Stomach smooth muscle (tissue), 2 donors: ENCODE results near the gene MGRN1.

ENCODE experiments used
- H3K27ac ChIP-seq: one replicate; pipeline ENCODE4 v1.7.0; 2013; ENCODE audit warnings: mild to moderate bottlenecking, low read length, inconsistent platforms
- H3K27me3 ChIP-seq, 2 donors: one replicate each; pipeline ENCODE4 v1.7.0; 2013; ENCODE audit warnings: low read length in 2 of 2; ENCODE audit not compliant: insufficient read depth in 2 of 2, control insufficient read depth in 1 of 2
- H3K36me3 ChIP-seq, 2 donors: one replicate each; pipeline ENCODE4 v1.7.0; 2013; ENCODE audit warnings: low read length in 2 of 2; ENCODE audit not compliant: control insufficient read depth in 2 of 2, insufficient read depth in 2 of 2
- H3K4me1 ChIP-seq: one replicate; pipeline ENCODE4 v1.7.0; 2013; ENCODE audit warnings: low read length; ENCODE audit not compliant: control insufficient read depth, insufficient read depth
- H3K4me3 ChIP-seq, 2 donors: one replicate each; pipeline ENCODE4 v1.7.0; 2013; ENCODE audit warnings: low read length in 2 of 2
- H3K9ac ChIP-seq, 2 donors: one replicate each; pipeline ENCODE4 v1.7.0; 2013; ENCODE audit warnings: low read length in 2 of 2, mild to moderate bottlenecking in 1 of 2
- H3K9me3 ChIP-seq, 2 donors: one replicate each; pipeline ENCODE4 v1.7.0; 2013; ENCODE audit warnings: low read length in 2 of 2; ENCODE audit not compliant: control insufficient read depth in 2 of 2
- donor health status: healthy.
- donor health status: Pancreatic carcinoma.

The MGRN1 gene

DNA sequence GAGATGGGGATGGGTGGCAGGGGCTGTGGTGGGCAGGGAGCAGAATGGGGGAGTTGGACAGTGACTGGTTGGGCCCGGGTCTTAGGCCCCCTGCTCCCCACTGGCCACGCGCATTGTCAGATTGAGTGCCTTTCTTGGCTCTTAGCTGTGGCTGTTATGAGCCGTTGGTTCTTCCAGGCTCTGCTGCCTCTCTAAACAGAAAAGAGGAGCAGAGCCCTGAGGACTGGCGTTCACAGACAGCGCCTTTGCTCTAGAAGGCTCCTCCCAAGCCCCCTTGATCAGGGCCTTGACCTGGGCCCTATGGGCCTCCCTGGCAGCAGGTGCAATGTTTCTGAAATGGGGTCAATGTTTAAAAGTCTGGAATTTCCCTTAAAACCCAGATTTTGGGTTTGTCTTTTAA lies 54.0 kb downstream of the MGRN1 start:
- no peaks in the 10 kb centered on the region for H3K27me3 ChIP-seq
- H3K4me1 ChIP-seq: peaks cover 5% of the 10 kb centered on the region
- no peak overlapping the region for H3K9ac ChIP-seq
- H3K27ac ChIP-seq: no peak overlapping the region
- H3K9me3 ChIP-seq: no peaks in the 10 kb centered on the region
- H3K4me3 ChIP-seq: no peak overlapping the region
- H3K36me3 ChIP-seq: peaks cover 14 to 19% of the 10 kb centered on the region in 2 donors

DNA sequence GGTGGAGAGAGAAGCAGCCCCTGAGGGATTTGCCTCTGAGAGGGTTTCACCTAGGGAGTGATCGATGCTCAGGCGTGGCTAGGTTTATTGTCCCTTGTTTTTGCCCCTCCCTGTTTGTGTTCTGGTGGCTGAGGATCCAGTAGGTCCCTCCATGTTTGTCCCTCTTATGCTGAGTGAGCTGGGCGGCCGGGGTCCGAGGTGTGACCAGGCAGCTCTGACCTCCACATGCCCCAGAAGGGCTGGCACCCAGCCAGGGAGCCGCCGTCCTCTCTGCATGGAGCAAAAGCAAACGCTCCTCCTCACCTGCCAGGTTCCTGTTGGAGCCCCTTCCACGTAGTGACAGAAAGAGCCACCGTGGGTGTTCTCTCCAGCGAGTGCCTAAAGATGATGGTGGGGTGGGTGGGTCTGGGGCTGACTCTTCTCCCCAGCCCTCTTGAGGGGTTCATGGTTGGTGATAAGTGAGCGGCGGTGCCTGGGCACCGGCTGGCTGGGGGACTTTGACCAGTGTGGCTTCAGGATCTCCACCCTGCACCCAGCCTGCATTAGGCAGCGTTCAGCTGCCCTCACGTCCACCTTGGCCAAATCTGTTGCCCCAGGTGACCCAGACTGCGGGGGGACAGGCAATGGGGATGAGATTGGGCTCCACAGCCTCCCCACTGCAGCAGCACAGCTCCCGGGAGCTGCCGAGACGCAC lies 54.7 kb downstream of the MGRN1 start:
- peaks cover 5% of the 10 kb centered on the region for H3K4me1 ChIP-seq
- H3K9me3 ChIP-seq: no peaks in the 10 kb centered on the region
- peak overlapping the region in 1 of 2 donors; percentile 52 for H3K4me3 ChIP-seq
- H3K9ac ChIP-seq: no peak overlapping the region
- H3K27me3 ChIP-seq: no peaks in the 10 kb centered on the region
- H3K27ac ChIP-seq: no peak overlapping the region
- H3K36me3 ChIP-seq: peaks cover 19 to 22% of the 10 kb centered on the region in 2 donors

DNA sequence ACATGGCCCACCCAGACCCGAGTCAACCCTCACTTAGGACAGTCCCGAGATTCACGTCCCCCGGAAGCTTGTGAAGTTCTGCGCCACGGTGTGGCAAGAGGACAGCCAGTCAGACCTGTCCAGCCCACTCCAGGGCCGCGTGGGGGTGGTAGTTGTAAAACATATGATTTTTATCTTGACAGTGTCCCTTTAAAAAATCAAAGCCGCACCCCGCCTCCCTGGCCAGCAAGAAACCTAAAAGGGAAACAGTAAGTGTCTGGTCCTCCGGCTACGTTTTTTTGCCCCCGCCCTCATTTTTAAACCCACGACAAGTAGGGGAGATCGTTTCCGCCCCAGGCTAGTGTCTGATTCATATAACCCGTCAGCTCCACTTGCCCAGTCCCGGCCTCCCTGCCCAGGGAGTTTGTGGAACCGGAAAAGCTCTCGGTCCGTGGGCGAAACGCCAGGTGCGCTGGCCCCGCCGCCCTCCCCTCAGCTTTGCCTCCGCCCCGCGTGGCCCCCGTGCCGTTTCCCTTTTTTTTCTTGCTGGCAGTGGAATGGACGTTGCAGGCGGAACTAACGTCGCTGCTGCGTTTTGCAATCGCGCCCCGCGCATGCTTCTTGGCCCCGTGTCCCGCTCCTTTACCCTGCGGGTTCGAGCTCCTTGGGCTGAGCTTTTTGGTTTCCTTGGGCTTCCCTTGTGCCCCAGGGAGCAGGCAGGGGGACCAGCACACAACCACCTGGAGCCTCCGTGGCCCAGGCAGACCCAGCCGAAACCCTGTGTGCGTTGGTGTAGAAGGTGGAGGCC lies 55.4 kb downstream of the MGRN1 start:
- Histone ChIP-seq H3K9ac (peak overlapping the region in 1 of 2 donors; percentile 15), H3K36me3 (peaks cover 20 to 26% of the 10 kb centered on the region in 2 donors), H3K4me1 (peaks cover 5% of the 10 kb centered on the region), H3K27me3 (no peaks in the 10 kb centered on the region), H3K9me3 (no peaks in the 10 kb centered on the region), H3K4me3 (peak overlapping the region in 1 of 2 donors; percentile 52), H3K27ac (peak overlapping the region; percentile 37)

DNA sequence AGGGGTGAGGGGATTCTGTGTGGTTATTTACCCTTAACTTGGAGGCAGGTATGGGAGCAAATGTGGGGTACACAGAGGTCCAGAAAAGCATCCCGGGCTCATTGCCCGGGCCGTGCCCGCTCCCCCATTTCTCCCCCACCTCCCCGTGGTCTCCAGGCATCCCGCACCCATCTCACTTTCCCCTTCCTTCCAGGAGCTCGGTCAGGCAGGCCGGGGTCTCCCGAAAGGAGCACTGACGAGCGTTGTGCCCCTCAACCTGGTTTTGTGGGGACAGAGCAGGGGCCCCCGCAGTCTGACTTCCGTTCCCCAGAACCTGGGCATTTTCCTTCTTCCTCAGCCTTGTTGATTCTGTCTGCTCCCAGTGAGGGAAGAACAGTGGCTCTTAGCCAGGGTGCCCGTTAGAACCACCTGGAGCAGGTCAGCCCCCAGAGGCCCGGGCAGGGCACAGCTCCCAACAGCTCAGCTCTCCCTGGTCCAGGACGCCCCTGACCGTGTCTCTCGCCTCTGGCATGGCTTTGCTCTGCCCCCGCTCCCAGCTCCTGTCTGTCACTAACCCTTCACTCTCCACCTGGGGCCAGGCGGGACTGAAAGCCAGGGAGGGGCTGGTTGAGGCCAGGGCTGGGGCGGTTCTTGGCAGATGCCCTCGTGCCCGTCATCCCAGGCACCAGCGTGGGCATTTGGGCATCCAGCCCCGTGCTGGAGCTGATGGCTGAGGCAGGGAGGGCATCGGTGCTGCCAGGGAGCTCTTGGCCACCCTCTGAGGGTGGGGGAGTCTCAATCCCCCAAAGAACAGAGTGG lies 56.2 kb downstream of the MGRN1 start:
- peak overlapping the region in 1 of 2 donors; percentile 40 for H3K4me3 ChIP-seq
- H3K9ac ChIP-seq: peak overlapping the region in 1 of 2 donors; percentile 15
- no peaks in the 10 kb centered on the region for H3K9me3 ChIP-seq
- H3K4me1 ChIP-seq: peaks cover 5% of the 10 kb centered on the region
- no peaks in the 10 kb centered on the region for H3K27me3 ChIP-seq
- H3K36me3 ChIP-seq: peaks cover 17 to 30% of the 10 kb centered on the region in 2 donors
- H3K27ac ChIP-seq: peak overlapping the region; percentile 37

DNA sequence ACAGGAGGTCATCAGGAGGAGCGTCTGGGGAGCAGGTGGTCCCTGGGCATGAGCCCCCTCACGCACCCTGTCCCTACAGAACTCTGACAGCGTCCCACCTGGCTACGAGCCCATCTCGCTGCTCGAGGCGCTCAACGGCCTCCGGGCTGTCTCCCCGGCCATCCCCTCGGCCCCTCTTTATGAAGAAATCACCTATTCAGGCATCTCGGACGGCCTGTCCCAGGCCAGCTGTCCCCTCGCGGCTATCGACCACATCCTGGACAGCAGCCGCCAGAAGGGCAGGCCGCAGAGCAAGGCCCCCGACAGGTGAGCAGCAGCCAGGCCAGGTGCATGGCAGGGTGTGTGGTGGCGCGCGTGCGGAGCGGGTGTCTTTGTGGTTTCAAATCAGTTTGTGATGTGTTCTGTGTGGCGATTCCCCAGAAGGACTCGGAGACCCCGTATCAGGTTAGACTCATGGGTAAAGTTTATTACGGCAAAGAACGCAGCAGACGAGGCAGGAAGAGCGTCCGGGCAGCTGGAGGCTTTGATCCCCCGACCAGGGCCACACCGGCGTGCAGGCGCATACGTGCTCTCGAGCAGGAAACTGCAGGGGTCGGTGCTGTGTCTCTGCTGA lies 57.0 kb downstream of the MGRN1 start:
- Histone ChIP-seq H3K9ac (no peak overlapping the region), H3K36me3 (peaks cover 14 to 30% of the 10 kb centered on the region in 2 donors), H3K27ac (no peak overlapping the region), H3K4me1 (peaks cover 5% of the 10 kb centered on the region), H3K27me3 (no peaks in the 10 kb centered on the region), H3K4me3 (no peak overlapping the region), H3K9me3 (no peaks in the 10 kb centered on the region)

DNA sequence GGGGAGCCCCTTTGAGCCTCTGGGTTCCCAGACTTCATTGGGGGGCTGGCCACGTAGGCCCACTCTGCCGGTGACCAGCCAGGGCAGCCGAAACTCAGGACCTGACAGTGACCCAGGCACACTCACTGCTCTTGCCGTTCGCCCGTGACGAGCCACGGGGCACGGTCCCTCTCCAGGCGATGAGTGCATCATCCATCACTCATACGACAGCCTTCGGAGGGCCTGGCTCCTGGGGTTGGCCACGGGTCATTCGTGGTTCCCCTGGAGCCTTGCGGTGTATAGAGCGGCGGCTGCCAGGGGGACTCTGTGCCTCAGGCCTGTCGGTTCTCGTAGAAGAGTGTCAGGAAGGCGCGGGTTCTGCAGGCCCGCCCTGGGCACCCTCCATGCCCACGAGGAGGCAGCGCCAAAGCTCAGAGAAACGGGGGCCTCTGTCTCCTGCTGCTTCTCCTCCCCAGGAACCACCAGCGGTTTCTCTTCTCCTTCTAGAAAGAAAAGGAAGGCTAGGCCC lies 57.5 kb downstream of the MGRN1 start:
- H3K36me3 ChIP-seq: peaks cover 11 to 34% of the 10 kb centered on the region in 2 donors
- H3K4me3 ChIP-seq: no peak overlapping the region
- no peak overlapping the region for H3K9ac ChIP-seq
- no peaks in the 10 kb centered on the region for H3K27me3 ChIP-seq
- H3K4me1 ChIP-seq: peaks cover 5% of the 10 kb centered on the region
- no peaks in the 10 kb centered on the region for H3K9me3 ChIP-seq
- peak overlapping the region; percentile 24 for H3K27ac ChIP-seq

DNA sequence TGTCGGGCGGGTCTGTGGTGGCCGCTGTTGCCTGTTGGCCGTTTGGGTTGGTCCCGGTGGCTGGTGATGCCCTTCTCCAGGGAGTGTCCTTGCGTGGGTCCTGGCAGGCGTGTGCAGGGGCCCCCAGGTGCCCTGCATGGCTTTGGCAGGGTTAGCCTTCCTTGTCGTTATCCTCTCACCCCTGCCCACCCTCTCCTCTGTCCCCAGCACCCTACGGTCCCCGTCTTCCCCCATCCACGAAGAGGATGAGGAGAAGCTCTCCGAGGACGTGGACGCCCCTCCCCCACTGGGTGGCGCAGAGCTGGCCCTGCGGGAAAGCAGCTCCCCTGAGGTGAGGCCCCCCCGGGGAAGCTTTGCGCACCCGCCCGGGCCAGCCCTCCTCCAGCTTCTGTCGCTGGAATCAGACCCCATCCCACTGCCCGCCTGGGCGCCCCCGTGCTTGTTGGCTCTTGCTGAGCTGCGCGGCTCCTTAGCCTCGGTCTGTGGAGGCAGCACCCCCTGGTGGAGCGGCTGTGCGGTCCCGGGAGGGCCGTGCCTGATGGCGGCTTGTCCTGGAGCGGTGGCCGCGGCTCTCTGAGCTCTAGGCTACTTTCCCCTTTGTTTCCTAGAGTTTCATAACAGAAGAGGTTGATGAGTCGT lies 58.1 kb downstream of the MGRN1 start:
- peaks cover 5% of the 10 kb centered on the region for H3K4me1 ChIP-seq
- peak overlapping the region; percentile 24 for H3K27ac ChIP-seq
- peaks cover 11 to 30% of the 10 kb centered on the region in 2 donors for H3K36me3 ChIP-seq
- H3K27me3 ChIP-seq: no peaks in the 10 kb centered on the region
- H3K9ac ChIP-seq: no peak overlapping the region
- H3K9me3 ChIP-seq: no peaks in the 10 kb centered on the region
- peak overlapping the region; percentile 35 to 40 for H3K4me3 ChIP-seq

DNA sequence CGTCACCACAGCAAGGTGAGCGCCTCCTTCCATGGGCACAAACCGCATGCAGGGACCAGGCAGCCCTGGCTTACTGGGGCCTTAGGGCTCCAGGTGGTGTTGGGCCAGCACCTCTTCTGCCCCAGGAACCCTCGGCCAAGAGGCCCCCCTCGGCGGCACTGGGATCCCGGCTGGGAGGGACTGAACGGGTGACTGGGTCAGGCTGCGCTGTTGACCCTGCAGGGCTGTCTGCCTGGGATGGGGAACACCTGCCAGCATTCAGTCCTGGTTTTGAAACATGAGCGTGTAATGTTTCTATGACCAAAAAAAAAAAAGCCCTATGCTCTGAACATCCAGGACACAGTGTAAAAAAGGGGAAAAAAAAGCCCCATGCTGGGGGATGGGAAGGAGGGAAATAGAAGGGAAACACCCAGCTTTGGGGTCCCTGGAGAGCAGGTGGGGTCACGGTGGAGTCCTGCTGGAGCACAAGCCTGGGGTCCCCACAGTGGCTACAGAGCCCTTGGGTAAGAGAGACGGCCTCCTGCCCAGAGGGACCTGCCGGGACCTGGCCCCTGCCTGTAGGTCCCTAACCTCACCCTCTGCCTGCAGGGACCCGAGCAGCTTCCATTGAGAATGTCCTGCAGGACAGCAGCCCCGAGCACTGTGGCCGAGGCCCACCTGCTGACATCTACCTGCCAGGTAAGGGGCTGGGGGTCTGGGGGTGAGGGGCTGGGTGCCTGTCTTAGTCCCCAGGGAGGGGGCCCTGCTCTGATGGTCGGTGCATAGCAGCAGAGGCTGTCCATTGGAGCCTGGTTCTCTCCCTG lies 58.8 kb downstream of the MGRN1 start:
- H3K9me3 ChIP-seq: no peaks in the 10 kb centered on the region
- H3K36me3 ChIP-seq: peaks cover 11 to 29% of the 10 kb centered on the region in 2 donors
- H3K9ac ChIP-seq: no peak overlapping the region
- H3K4me3 ChIP-seq: no peak overlapping the region
- peak overlapping the region; percentile 24 for H3K27ac ChIP-seq
- no peaks in the 10 kb centered on the region for H3K27me3 ChIP-seq
- peaks cover 5% of the 10 kb centered on the region for H3K4me1 ChIP-seq

DNA sequence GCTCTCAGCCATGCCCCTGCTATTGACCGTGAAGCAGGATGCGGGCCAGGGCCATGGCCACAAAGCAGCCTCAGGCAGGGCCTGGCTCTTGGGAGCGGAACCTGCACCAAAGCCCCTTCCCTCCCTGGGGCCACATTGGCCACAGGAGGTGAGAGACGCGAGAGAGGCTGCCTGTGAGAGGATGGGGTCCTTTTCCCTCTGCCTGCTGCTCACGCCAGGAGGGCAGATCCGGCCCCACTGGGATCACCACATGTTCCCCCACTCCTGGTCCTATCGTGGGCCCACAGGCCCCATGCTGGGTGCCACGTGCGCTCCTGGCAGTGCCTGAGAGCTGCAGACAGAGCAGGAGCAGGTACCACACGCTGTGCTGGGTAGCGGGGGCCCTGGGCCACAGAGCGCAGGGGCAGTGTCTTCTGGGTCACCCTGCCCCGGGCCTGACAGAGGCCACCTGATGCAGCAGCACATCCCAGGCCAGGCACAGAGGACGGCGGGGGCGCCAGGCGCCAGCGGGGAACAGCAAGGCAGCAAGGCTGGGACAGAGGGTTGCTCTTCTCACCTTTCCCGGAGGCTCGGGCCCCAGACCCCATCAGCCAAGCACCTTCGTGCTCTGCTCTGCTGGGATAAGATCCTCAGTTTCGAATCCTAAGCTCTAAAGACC lies 59.6 kb downstream of the MGRN1 start:
- no peak overlapping the region for H3K9ac ChIP-seq
- H3K9me3 ChIP-seq: no peaks in the 10 kb centered on the region
- no peak overlapping the region for H3K27ac ChIP-seq
- peaks cover 11 to 29% of the 10 kb centered on the region in 2 donors for H3K36me3 ChIP-seq
- H3K4me1 ChIP-seq: peaks cover 5% of the 10 kb centered on the region
- no peaks in the 10 kb centered on the region for H3K27me3 ChIP-seq
- no peak overlapping the region for H3K4me3 ChIP-seq
